ENCODE measurements around the gene MEIKIN. TPM values are rescaled to one million over a fixed set of nuclear protein-coding genes. Genes with fewer than 3 reads are reported as not detected.

Gene MEIKIN, protein sequence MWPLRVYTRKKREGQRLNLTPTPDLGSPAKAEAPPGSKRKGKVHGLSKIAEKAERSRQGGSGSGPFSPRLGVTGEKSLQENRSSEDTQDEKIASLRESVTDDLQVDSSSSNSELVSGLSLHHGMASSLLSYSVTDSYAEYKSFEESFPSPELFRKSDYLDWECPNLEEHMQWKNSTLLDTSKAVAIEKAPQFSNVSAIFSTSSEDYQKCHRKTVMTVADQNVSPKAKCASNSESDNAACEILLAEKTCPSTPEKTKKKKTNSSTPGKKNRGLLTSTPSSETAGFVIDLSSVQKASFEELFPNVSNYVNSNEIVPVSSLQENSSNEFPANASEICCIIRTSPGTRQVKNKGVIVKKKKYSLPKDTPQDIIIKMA
- polyA plus RNA-seq (2013, experiment 1 of 2), result not detected
- polyA plus RNA-seq (2013, experiment 2 of 2), result not detected

GRCh38 chr5:131945551-131946168, at the start of gene MEIKIN:
Gene MEIKIN (minus strand): TSS chr5:131945663. CDS start chr5:131945505, 158 bp downstream.
- Histone ChIP-seq H3K9me3 (ENCODE audit: insufficient read depth, low read depth, low read length) (no peaks in the 10 kb centered on the region), H3K4me3 (ENCODE audit: low read length) (no peak within 1 kb of the TSS), H3K36me3 (ENCODE audit: insufficient read depth, low read length) (no peaks in the 10 kb centered on the region), H3K4me1 (ENCODE audit: insufficient read depth, low read length) (no peaks in the 10 kb centered on the region), H3K27me3 (ENCODE audit: insufficient read depth, low read length) (no peaks in the 10 kb centered on the region), H3K27ac (ENCODE audit: low read depth, low read length) (no peak within 1 kb of the TSS), H3K9ac (ENCODE audit: low read depth, low read length) (no peak within 1 kb of the TSS)
- WGBS, result 95% methylated on average over 24 of the region's 24 CpGs

DNA sequence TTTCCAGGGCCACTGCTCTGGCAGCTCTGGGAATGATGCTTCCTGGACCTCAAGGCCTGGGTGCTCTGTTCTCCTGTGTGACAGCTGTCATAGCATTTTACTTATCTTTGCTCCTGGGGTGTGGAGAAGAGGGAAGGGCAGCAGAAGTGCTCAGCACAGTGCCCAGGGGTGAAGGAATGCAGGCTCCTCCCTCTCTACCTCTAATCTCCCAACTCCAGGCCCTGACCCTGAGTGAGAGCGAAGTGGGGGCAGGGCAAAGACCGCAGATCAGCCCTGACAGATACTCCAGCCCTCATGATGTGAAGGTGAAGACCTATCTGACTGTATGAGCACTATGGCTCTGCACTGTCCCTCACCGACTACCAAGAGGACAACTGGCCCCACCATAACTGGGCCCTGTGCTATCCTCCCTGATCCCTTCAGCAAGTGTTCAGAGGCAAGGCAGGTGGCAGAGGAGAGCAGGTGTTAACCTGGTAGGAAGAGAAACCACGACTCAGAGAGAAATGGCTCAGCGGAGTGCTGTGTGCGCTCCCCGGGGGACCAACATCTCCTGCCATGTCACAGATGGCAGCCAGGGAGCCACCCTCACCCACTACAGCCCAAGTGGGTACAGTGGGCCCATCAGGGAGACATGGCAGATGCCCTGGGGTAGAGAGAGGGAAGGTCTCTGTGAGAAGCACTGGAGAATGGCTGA, 49.2 kb upstream of the MEIKIN start:
- H3K27ac ChIP-seq (ENCODE audit: low read depth, low read length), result no peak overlapping the region
- peaks cover 14% of the 10 kb centered on the region; the same call in 1 of the 2 replicates for H3K4me1 ChIP-seq (ENCODE audit: insufficient read depth, low read length)
- no peaks in the 10 kb centered on the region for H3K36me3 ChIP-seq (ENCODE audit: insufficient read depth, low read length)
- H3K9me3 ChIP-seq (ENCODE audit: insufficient read depth, low read depth, low read length), result no peaks in the 10 kb centered on the region
- no peaks in the 10 kb centered on the region for H3K27me3 ChIP-seq (ENCODE audit: insufficient read depth, low read length)
- WGBS, result 74% methylated on average over 7 of the region's 7 CpGs
- H3K9ac ChIP-seq (ENCODE audit: low read depth, low read length), result no peak overlapping the region
- H3K4me3 ChIP-seq (ENCODE audit: low read length), result no peak overlapping the region

GRCh38 chr5:131994090-131994489, 48.6 kb upstream of the MEIKIN start:
- no peak overlapping the region for H3K9ac ChIP-seq (ENCODE audit: low read depth, low read length)
- 83% methylated on average over 7 of the region's 7 CpGs for WGBS
- H3K27ac ChIP-seq (ENCODE audit: low read depth, low read length), result no peak overlapping the region
- no peaks in the 10 kb centered on the region for H3K36me3 ChIP-seq (ENCODE audit: insufficient read depth, low read length)
- no peaks in the 10 kb centered on the region for H3K27me3 ChIP-seq (ENCODE audit: insufficient read depth, low read length)
- peaks cover 8% of the 10 kb centered on the region; the same call in 1 of the 2 replicates for H3K4me1 ChIP-seq (ENCODE audit: insufficient read depth, low read length)
- H3K9me3 ChIP-seq (ENCODE audit: insufficient read depth, low read depth, low read length), result no peaks in the 10 kb centered on the region
- H3K4me3 ChIP-seq (ENCODE audit: low read length), result no peak overlapping the region

DNA sequence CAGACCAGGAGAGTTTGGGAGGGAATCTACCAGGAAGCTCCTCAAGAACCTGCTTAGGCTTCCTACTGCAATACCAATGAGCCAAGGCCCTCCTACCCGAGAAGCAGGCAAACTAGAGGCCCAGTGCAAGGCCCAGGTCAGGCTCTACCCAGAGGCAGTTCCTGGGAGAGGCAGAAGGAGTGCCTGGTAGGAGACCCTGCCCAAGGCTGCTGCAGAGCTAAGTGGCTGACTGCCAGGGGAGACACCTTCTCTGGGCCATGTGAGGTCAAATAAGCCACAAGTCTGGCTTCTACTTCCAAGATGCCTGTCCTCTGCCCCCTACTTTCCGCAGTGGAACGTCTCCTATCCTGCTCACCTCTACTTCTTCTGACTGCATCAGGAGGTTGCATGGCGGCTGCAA, 48.2 kb upstream of the MEIKIN start:
- no peak overlapping the region for H3K9ac ChIP-seq (ENCODE audit: low read depth, low read length)
- H3K27me3 ChIP-seq (ENCODE audit: insufficient read depth, low read length), result no peaks in the 10 kb centered on the region
- no peak overlapping the region for H3K4me3 ChIP-seq (ENCODE audit: low read length)
- no peaks in the 10 kb centered on the region for H3K9me3 ChIP-seq (ENCODE audit: insufficient read depth, low read depth, low read length)
- 93% methylated on average over 4 of the region's 4 CpGs for WGBS
- H3K36me3 ChIP-seq (ENCODE audit: insufficient read depth, low read length), result no peaks in the 10 kb centered on the region
- no peak overlapping the region for H3K27ac ChIP-seq (ENCODE audit: low read depth, low read length)
- H3K4me1 ChIP-seq (ENCODE audit: insufficient read depth, low read length), result peaks cover 8% of the 10 kb centered on the region; the same call in 1 of the 2 replicates

- Histone ChIP-seq H3K4me1 (ENCODE audit: insufficient read depth, low read length) (peaks cover 8% of the 10 kb centered on the region; the same call in 1 of the 2 replicates), H3K36me3 (ENCODE audit: insufficient read depth, low read length) (no peaks in the 10 kb centered on the region), H3K9ac (ENCODE audit: low read depth, low read length) (no peak overlapping the region), H3K9me3 (ENCODE audit: insufficient read depth, low read depth, low read length) (no peaks in the 10 kb centered on the region), H3K4me3 (ENCODE audit: low read length) (no peak overlapping the region), H3K27ac (ENCODE audit: low read depth, low read length) (no peak overlapping the region), H3K27me3 (ENCODE audit: insufficient read depth, low read length) (no peaks in the 10 kb centered on the region)
- WGBS, result 88% methylated on average over 5 of the region's 5 CpGs
Observed at GRCh38 chr5:131992370-131992769, 46.9 kb upstream of the MEIKIN start.

- no peak overlapping the region for H3K27ac ChIP-seq (ENCODE audit: low read depth, low read length)
- no peaks in the 10 kb centered on the region for H3K27me3 ChIP-seq (ENCODE audit: insufficient read depth, low read length)
- no peak overlapping the region for H3K4me3 ChIP-seq (ENCODE audit: low read length)
- no peaks in the 10 kb centered on the region for H3K36me3 ChIP-seq (ENCODE audit: insufficient read depth, low read length)
- WGBS, result 73% methylated on average over 10 of the region's 10 CpGs
- no peak overlapping the region for H3K9ac ChIP-seq (ENCODE audit: low read depth, low read length)
- no peaks in the 10 kb centered on the region for H3K9me3 ChIP-seq (ENCODE audit: insufficient read depth, low read depth, low read length)
- H3K4me1 ChIP-seq (ENCODE audit: insufficient read depth, low read length), result peaks cover 8% of the 10 kb centered on the region; the same call in 1 of the 2 replicates
Observed at GRCh38 chr5:131991593-131992324, 46.3 kb upstream of the MEIKIN start.

DNA sequence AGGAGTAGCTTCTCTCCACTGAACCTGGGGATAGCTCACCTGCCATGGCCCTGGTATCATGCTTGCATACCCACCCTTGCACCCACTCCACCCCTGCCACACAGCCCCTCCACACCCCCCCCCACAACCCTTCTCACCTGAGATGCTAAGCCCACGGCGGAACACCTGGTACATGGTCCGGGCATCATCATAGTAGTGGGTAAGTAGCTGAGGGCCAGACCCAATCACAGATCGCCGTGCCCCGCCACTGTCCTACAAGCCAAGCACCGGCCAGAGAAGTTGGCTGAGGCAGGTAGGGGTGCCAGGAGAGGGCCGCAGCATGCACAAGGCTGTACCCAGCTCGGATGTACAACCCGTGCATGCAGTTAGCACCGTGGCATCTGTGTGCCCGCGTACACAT, 45.3 kb upstream of the MEIKIN start:
- H3K9me3 ChIP-seq (ENCODE audit: insufficient read depth, low read depth, low read length), result no peaks in the 10 kb centered on the region
- WGBS, result 96% methylated on average over 13 of the region's 13 CpGs
- H3K27ac ChIP-seq (ENCODE audit: low read depth, low read length), result no peak overlapping the region
- peaks cover 8% of the 10 kb centered on the region; the same call in 1 of the 2 replicates for H3K4me1 ChIP-seq (ENCODE audit: insufficient read depth, low read length)
- no peak overlapping the region for H3K9ac ChIP-seq (ENCODE audit: low read depth, low read length)
- no peaks in the 10 kb centered on the region for H3K27me3 ChIP-seq (ENCODE audit: insufficient read depth, low read length)
- no peak overlapping the region for H3K4me3 ChIP-seq (ENCODE audit: low read length)
- no peaks in the 10 kb centered on the region for H3K36me3 ChIP-seq (ENCODE audit: insufficient read depth, low read length)

DNA sequence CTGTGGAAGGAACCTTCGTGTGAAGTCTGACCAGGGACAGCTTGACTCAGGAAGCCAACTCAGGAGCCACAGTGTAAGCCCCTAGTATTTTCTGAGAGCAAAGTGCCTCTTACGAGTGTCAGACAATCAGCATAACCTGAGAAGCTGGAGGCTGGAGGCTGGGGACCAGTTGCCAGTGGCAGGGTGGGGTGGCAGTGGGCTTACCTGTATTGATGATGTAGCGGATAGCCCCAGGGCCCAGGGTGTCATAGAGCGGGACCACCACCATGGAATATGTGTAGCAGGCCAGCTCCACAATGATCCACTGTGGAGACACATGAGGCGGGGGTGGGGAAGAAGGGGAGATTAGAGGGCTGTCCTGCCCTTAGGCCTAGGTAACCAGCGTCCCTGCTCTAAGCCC, 43.1 kb upstream of the MEIKIN start:
- Histone ChIP-seq H3K9me3 (ENCODE audit: insufficient read depth, low read depth, low read length) (no peaks in the 10 kb centered on the region), H3K27ac (ENCODE audit: low read depth, low read length) (no peak overlapping the region), H3K36me3 (ENCODE audit: insufficient read depth, low read length) (no peaks in the 10 kb centered on the region), H3K27me3 (ENCODE audit: insufficient read depth, low read length) (no peaks in the 10 kb centered on the region), H3K4me1 (ENCODE audit: insufficient read depth, low read length) (no peaks in the 10 kb centered on the region), H3K9ac (ENCODE audit: low read depth, low read length) (no peak overlapping the region), H3K4me3 (ENCODE audit: low read length) (no peak overlapping the region)
- 91% methylated on average over 6 of the region's 6 CpGs for whole genome bisulfite sequencing

- Histone ChIP-seq H3K36me3 (ENCODE audit: insufficient read depth, low read length) (no peaks in the 10 kb centered on the region), H3K4me1 (ENCODE audit: insufficient read depth, low read length) (no peaks in the 10 kb centered on the region), H3K27ac (ENCODE audit: low read depth, low read length) (no peak overlapping the region), H3K9ac (ENCODE audit: low read depth, low read length) (no peak overlapping the region), H3K4me3 (ENCODE audit: low read length) (no peak overlapping the region), H3K9me3 (ENCODE audit: insufficient read depth, low read depth, low read length) (no peaks in the 10 kb centered on the region), H3K27me3 (ENCODE audit: insufficient read depth, low read length) (no peaks in the 10 kb centered on the region)
- WGBS, result 87% methylated on average over 3 of the region's 3 CpGs
Observed at GRCh38 chr5:131987251-131987650, 41.8 kb upstream of the MEIKIN start.

DNA sequence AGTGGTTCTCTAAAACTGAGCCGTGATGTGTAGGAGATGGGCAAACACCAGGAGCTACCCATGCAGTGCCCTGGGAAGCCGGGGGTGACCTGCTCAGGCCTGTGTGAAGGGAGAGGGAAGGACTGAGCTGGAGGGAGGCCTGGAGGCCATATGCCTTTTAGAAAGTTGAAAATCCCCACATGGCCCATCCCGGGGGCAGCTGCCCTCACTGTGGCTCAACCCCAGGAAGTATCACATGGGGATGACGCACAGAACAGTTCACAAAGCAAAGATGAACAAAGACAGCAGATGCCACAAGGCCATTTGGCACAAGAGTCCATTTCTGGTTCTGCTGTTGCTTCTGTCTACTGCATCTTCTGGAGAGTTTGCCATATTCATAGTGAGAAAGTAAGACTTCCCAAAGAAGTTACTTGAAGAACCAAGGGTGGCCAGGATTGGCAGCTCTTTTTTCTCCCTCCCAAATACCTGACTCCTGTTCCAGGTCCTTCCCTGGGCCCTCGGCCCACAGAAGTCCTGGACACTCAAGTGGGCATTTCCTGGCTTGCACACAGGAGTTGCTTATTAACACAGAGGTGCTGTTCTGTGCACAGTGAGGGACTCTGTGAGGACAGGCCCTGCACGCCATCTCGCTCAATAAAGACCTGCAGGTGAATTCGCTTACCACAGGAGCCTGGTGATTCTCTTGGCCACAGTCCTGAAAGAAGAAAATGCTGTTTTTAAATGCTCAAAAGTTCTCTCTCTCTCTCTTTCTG, 40.9 kb upstream of the MEIKIN start:
- H3K27ac ChIP-seq (ENCODE audit: low read depth, low read length), result no peak overlapping the region
- H3K4me1 ChIP-seq (ENCODE audit: insufficient read depth, low read length), result no peaks in the 10 kb centered on the region
- no peaks in the 10 kb centered on the region for H3K27me3 ChIP-seq (ENCODE audit: insufficient read depth, low read length)
- no peak overlapping the region for H3K4me3 ChIP-seq (ENCODE audit: low read length)
- no peaks in the 10 kb centered on the region for H3K36me3 ChIP-seq (ENCODE audit: insufficient read depth, low read length)
- H3K9me3 ChIP-seq (ENCODE audit: insufficient read depth, low read depth, low read length), result no peaks in the 10 kb centered on the region
- no peak overlapping the region for H3K9ac ChIP-seq (ENCODE audit: low read depth, low read length)
- WGBS, result 94% methylated on average over 8 of the region's 8 CpGs
